Activated CD4-positive, alpha-beta T cell treated with anti-CD3 and anti-CD28 coated beads for 36 hours (primary cell): ENCODE results near the gene ABCG2. TPM values are rescaled to one million over a fixed set of nuclear protein-coding genes. Genes with fewer than 3 reads are reported as not detected.

ENCODE experiments used
- total RNA-seq, 2 experiments: library from RNA; stranded (reverse); gene quantifications; one replicate each; pipeline ENCODE4 v1.2.3, GENCODE V29; 2021

The ABCG2 gene
- total RNA-seq, 2 experiments from 2014 or later: 0.33 to 0.39 TPM

Other genes with a start within 250 kb of the ABCG2 start
- gene SPP1, start 182.9 kb downstream of the ABCG2 start, total RNA-seq: not detected
- 1 to 10 TPM; 4.1 to 5.0 TPM for gene PKD2, start 151.0 kb downstream of the ABCG2 start, total RNA-seq
- gene PPM1K, start 125.9 kb upstream of the ABCG2 start, total RNA-seq: 10 to 100 TPM; 44.2 to 53.4 TPM
- gene HERC6, start 220.2 kb upstream of the ABCG2 start, total RNA-seq: 1 to 10 TPM; 7.3 to 9.3 TPM